Measurements from ENCODE around the gene SLC35A3.

DNA sequence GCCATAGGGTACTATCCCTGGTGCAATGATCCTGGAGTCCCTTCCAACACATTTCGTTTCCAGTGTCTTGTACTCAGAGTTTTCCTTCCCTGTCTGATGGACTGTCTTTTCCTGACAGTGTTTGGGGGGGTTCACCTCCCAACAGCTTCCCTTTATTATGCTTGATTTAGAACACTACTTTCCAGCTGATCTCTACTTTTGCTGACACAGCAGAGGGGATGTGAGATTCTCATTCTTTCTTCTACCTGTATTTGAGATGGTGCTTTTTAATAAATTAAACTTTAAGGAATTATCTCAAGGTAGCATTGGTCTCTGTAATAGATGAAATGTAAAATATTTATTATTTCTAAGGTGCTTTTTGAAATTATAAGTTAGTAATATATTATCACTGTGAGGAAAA is 41.0 kb downstream of the SLC35A3 start:
- no peak for TF ChIP-seq MZF1 (tag by site-specific recombination; IDR thresholded peaks at IDR 0.05; ENCODE audit: borderline replicate concordance)
- no peak for TF ChIP-seq CTCF (tag by site-specific recombination; IDR thresholded peaks at IDR 0.05)
- TF ChIP-seq ZNF2 (tag by site-specific recombination; IDR thresholded peaks at IDR 0.05) = no peak
- no peak for TF ChIP-seq ZNF629 (tag by site-specific recombination; IDR thresholded peaks at IDR 0.05)
- TF ChIP-seq, protein P1, sequence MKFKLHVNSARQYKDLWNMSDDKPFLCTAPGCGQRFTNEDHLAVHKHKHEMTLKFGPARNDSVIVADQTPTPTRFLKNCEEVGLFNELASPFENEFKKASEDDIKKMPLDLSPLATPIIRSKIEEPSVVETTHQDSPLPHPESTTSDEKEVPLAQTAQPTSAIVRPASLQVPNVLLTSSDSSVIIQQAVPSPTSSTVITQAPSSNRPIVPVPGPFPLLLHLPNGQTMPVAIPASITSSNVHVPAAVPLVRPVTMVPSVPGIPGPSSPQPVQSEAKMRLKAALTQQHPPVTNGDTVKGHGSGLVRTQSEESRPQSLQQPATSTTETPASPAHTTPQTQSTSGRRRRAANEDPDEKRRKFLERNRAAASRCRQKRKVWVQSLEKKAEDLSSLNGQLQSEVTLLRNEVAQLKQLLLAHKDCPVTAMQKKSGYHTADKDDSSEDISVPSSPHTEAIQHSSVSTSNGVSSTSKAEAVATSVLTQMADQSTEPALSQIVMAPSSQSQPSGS (tag by site-specific recombination; IDR thresholded peaks at IDR 0.05; ENCODE audit: low read depth) = no peak
